H1 (cell line): ENCODE measurements around the gene FOXL2NB. TPM values are rescaled to one million over a fixed set of nuclear protein-coding genes. Genes with fewer than 3 reads are reported as not detected.

ENCODE experiments used
- ASH2L ChIP-seq: fragments of 200-600, 300-600 bp; sonication (generic); IDR thresholded peaks from one replicate; pipeline ENCODE4 v1.7.1; 2017; ENCODE audit warnings: low read length
- ATF2 ChIP-seq: IDR thresholded peaks from 2 replicates; pipeline ENCODE4 v1.6.1; 2012; ENCODE audit warnings: low read length, inconsistent platforms
- CHD7 ChIP-seq: fragments of 300-600 bp; sonication (generic); IDR thresholded peaks from 2 replicates; pipeline ENCODE4 v1.7.1; 2012; ENCODE audit warnings: low read length, moderate library complexity, mild to moderate bottlenecking, inconsistent platforms; ENCODE audit not compliant: insufficient replicate concordance
- polyA plus RNA-seq, 7 experiments: library from polyadenylated mRNA; depleted of rRNA in 3 of 7; stranded (reverse) in 5 of 7; unstranded in 2 of 7; fragments of >200 nt in 5 of 7; fragments of 200-250 nt in 2 of 7; gene quantifications; 1 replicate in 5 of 7; 2 replicates in 1 of 7; 4 replicates in 1 of 7; pipeline versions ENCODE4 v1.2.1 to v1.2.3, GENCODE V29; 2011 to 2013; ENCODE audit warnings: missing spikeins in 2 of 7, mixed read lengths in 2 of 7
- total RNA-seq: library from RNA; stranded (reverse); fragmentation: NEBNext Ultra II Directional; extraction: Animal tissue kit (Norgen Biotek cat#: 25700); gene quantifications from 2 replicates; pipeline ENCODE4 v1.2.1, GENCODE V29; 2021

Gene FOXL2NB
- total and polyA plus RNA-seq, 2 of the 8 experiments (the other 6 are each of a cell fraction or from before 2014, with no cell fraction given): 5.4 to 7.3 TPM

GRCh38 chr3:138974462-138974861, 27.4 kb downstream of the FOXL2NB start (continued):
- no peak for TF ChIP-seq CHD7
- TF ChIP-seq ASH2L: no peak
- no peak for TF ChIP-seq ATF2
